Measurements from ENCODE around the gene GPR137. TPM values are rescaled to one million over a fixed set of nuclear protein-coding genes. Genes with fewer than 3 reads are reported as not detected.
A peak's percentile ranks its signal among the peaks of the same experiment; 100 is the strongest.

GPR137 gene, protein sequence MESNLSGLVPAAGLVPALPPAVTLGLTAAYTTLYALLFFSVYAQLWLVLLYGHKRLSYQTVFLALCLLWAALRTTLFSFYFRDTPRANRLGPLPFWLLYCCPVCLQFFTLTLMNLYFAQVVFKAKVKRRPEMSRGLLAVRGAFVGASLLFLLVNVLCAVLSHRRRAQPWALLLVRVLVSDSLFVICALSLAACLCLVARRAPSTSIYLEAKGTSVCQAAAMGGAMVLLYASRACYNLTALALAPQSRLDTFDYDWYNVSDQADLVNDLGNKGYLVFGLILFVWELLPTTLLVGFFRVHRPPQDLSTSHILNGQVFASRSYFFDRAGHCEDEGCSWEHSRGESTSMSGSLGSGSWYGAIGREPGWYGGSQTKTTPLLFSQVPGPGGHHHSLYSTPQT
- total RNA-seq (2014; rRNA removed; shearing (Covaris generic)): 16.1 and 17.6 TPM in 2 replicates

DNA sequence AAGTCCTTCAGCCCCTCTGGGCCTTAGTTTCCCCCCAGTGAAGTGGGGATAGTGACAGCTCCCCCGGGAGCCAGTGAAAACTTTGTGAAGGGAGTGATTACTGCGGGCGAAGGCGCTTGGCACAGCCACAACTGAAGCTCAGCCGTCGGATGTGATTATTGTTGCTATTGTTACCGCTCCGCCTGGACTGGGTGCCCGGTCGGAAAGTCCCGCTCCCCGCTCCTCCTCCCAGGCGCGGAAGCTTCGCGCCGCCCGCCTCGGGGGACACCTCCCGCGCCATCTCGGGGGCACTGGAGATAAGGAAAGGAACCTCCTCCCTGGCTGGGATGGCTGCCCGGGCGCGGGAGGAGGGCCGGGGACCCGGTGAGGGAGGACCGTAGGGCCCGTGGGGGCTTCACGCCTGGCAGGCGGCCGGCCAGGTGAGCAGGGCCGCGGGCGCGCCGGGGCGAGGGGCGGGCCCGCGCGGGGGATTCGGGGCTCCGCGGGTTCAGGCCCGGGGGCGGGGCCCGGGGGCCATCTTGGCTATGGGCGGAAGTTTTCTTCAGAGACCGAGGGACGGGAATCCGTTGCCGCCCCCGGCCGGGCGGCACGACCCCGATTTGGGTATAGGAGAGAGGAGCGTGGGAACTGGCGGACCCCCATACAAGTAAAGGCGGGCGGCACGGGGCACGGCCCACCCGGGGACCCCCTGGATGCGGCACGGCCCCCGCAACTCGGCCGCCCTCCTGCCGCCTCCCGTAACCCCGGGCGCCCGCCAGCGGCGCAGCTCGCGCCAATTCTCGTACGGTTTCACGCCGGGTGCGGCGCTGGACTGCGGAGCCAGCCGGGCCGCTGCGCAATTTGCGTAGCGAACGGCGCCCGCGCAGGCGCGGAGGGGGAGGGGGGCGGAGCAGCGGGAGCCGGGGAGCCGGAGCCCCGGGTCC is at the start of gene GPR137:
Gene GPR137, plus strand, starts transcription at position 887 of the 923 bp plus-strand sequence. CDS start 677 bp downstream, outside the sequence.
- H3K27me3 ChIP-seq: no peaks in the 10 kb centered on the region
- H3K27ac ChIP-seq: peak within 1 kb of the TSS; percentile 32; the same call in 1 of the 2 replicates
- peak; percentile 79 to 80 for DNase-seq
- H3K4me1 ChIP-seq: no peaks in the 10 kb centered on the region
- peak within 1 kb of the TSS; percentile 88 for H3K4me3 ChIP-seq
- no peaks in the 10 kb centered on the region for H3K36me3 ChIP-seq
- no peaks in the 10 kb centered on the region for H3K9me3 ChIP-seq (replicated peaks)

DNA sequence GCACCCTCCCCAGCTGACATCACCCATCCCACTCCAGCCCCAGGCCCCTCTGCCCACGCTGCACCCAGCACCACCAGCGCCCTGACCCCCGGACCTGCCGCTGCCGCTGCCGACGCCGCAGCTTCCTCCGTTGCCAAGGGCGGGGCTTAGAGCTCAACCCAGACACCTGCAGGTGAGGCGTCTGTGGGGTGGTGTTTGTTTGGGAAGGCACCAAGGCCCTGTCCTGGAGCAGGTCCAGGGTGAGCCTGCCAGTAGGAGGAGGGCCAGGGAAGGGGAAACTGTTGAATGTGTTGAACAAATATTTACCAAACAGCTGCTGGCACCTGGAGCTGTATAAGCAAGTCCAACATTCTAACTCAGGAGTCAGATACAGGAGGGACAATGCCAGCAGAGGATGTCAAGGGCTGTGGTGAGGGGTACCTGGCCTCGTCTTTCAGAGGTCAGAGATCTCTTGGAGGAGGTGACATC is 48.1 kb upstream of the GPR137 start:
- H3K4me3 ChIP-seq: no peak overlapping the region
- DNase-seq: no peak
- peaks cover 3% of the 10 kb centered on the region; the same call in 1 of the 2 replicates for H3K36me3 ChIP-seq
- no peaks in the 10 kb centered on the region for H3K27me3 ChIP-seq
- H3K9me3 ChIP-seq (replicated peaks): no peaks in the 10 kb centered on the region
- H3K4me1 ChIP-seq: peaks cover 8% of the 10 kb centered on the region
- H3K27ac ChIP-seq: no peak overlapping the region

DNA sequence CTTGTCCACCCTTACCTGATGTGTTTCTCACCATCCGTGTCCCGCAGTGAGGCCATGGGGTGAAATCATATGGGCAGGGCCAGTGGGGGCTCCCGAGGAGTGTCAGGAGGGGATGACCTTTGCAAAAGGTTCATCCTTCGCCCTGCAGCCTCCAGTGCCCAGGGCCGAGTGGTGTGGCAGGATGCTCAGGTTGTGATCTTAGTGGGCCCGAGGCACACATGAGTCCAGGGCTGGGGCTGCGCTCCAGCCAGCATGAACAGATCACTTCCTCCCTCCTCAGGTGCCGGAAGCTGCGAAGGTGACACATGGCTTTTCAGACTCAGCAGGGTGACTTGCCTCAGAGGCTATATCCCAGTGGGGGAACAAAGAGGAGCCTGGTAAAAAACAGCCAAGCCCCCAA is 47.6 kb upstream of the GPR137 start:
- Histone ChIP-seq H3K27ac (no peak overlapping the region), H3K4me1 (peaks cover 13% of the 10 kb centered on the region)

DNA sequence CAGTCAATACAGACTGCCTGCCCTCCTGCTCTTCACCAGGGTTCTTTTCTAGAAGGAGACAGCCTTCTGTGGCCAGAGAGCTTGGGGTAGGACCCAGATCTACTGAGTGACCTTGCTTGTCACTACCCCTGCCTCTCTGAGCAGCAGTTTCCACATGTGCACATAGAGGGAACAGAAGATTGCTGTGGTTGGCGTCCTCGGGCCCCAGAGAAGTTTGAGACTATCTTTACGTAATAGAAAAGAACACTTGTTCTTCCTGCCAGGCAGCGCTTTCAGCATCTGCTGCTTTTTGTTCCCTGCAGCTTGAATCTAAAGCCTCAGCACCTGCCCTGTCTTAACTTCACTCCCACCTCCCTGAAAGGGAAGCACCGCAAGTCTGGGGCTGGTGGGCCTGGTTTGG is 46.6 kb upstream of the GPR137 start:
- no peak for DNase-seq
- H3K4me3 ChIP-seq: no peak overlapping the region
- no peaks in the 10 kb centered on the region for H3K27me3 ChIP-seq
- no peak overlapping the region for H3K27ac ChIP-seq
- H3K36me3 ChIP-seq: peaks cover 16% of the 10 kb centered on the region
- H3K9me3 ChIP-seq (replicated peaks): no peaks in the 10 kb centered on the region
- H3K4me1 ChIP-seq: peaks cover 21% of the 10 kb centered on the region

More for the DNA sequence above, 47.6 kb upstream of the GPR137 start:
- Histone ChIP-seq H3K27me3 (no peaks in the 10 kb centered on the region), H3K4me3 (no peak overlapping the region), H3K36me3 (peaks cover 8% of the 10 kb centered on the region), H3K9me3 (replicated peaks) (no peaks in the 10 kb centered on the region)
- no peak for DNase-seq

DNA sequence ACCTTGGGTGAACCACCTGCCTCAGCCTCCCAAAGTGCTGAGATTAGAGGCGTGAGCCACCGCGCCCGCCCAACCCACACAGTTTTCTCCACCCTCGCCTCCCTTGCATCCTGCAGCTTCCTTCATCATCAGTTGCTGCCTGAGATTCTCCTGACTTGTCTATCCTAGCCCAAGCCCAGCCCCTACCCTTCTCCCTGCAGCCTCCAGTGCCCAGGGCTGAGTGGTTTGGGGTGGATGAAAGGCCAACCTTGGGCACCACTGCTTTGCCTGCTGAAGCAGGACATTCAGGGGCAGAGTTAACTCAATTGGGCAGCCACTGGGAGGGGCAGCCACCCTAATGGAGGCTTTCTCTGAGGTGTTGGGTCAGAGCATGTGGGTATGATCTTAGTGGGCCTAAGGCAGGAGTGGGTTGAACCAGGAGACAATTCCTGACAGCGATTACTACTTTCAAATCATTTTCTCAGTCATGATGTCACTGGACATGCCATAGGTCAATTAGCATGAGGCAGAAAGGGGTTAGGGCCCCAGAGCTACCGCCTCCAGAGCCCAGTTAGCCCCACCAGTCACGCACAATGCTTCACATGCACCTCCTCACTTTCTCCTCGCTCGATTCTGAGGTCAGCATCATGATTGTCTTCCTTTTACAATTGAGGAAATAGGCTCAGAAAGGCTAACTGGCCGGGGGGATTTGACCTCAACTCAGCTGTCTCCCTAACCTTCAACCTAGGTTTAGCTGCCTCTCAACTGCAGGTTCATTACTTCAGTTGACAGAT is 45.8 kb upstream of the GPR137 start:
- no peaks in the 10 kb centered on the region for H3K9me3 ChIP-seq (replicated peaks)
- H3K27ac ChIP-seq: peak overlapping the region; percentile 70
- no peak for DNase-seq
- H3K4me3 ChIP-seq: peak overlapping the region; percentile 86
- no peaks in the 10 kb centered on the region for H3K27me3 ChIP-seq
- H3K4me1 ChIP-seq: peaks cover 21% of the 10 kb centered on the region
- peaks cover 20% of the 10 kb centered on the region for H3K36me3 ChIP-seq

DNA sequence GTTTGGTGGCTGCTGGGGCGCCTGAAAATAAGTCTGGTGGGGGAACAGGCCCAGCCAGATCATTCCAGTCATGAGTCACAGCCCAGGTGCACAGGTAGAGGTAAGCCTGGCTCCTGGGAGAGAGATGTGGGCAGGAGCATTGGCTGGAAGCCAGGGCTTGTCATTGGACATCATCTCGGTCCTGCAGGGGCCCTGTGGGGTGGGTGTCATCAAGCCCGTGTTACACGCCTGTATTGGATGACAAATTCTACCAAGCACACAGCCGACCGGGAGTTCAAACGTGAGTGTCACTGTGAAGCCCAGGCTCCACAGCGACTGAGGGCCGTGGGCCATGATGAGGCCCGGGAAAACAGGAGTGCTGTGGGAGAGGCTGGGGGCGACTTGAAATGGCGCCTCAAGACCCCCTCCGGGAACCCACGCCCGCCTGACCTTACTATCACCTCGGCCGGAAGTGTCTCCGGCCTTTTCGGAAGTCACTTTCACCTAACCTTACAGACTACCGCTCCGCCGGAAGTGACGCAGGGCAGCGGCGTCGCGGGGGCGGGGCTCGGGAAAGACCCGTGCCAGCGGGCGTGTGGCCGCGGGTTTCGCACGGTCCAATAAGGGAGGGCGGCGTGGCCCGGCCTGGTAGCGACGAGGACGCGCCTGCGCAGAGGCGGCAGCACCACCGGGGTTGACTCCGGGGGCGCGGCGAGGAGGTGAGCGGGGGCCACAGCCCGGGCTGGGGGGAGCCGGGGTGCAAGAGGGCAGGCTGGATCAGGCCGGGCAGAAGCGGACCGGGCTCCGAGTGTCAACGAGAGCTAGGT is 45.0 kb upstream of the GPR137 start, which contains the start of gene FKBP2:
Gene FKBP2, plus strand, starts transcription at position 661 of the 806 bp plus-strand sequence. CDS start 1,293 bp downstream, outside the sequence.
- Histone ChIP-seq H3K4me3 (peak within 1 kb of the TSS; percentile 86), H3K4me1 (peaks cover 21% of the 10 kb centered on the region), H3K27ac (peak within 1 kb of the TSS; percentile 79), H3K9me3 (replicated peaks) (no peaks in the 10 kb centered on the region), H3K36me3 (peaks cover 28% of the 10 kb centered on the region), H3K27me3 (no peaks in the 10 kb centered on the region)
- DNase-seq: peak; percentile 96

DNA sequence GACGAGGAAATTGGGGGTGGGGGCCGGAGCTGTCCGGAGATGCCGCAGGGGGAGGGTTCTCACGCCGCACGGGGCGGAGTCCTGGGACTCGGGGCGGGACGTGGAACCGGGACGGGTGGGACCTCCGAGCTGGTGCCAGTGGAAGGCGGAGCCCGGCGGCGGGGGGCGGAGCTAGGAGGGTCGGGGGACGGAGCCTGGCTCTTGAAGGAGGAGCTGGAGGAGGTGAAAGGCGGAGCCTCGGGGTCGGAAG is 44.5 kb upstream of the GPR137 start:
- Histone ChIP-seq H3K27ac (peak overlapping the region; percentile 70), H3K4me3 (peak overlapping the region; percentile 86), H3K36me3 (peaks cover 30% of the 10 kb centered on the region), H3K27me3 (no peaks in the 10 kb centered on the region), H3K9me3 (replicated peaks) (no peaks in the 10 kb centered on the region), H3K4me1 (peaks cover 21% of the 10 kb centered on the region)
- DNase-seq: peak in 1 of 2 experiments; percentile 99

DNA sequence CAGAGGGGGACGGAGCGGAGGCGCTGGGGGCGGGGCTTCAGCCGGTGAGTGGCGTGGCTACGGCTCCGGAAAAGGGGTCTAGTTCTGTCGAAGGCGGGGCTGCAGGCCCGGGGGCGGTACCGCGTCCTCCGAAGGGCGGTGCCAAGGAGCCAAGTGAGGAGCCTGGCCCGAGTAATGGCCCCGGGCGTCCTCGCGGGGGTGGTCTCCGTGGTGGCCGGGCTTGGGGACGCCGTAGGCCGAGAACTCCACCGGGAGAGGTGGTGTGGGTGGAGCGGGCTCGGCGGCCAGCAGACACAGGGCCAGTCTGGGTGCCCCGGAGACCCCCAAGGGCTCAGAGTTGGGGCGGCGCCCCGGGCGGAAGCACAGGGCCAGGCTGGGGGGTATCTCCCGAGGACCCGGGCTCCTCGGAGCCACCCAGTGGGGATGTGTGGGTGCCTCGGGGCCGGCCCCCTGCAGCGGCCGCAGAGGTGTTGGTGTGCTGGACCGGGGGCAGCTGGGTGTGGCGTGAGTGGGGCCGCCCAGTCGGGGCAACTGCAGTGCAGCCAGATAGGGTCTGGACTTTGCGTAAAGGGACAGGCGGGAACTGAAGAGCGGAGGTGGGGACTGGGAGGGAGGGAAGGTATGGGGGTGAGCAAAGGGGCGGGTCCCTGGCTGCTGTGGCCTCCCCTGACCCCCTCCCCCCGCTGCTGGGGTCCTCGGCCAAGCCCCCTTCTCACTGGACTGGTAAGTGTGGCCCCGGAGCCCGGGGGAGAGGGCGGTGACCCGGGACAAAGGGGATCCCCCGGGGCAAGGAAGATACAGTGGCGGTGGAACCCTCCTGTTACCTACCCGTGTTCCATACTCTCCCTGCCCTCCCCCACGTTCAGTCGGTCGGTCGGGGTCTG is 43.9 kb upstream of the GPR137 start:
- no peaks in the 10 kb centered on the region for H3K27me3 ChIP-seq
- no peaks in the 10 kb centered on the region for H3K9me3 ChIP-seq (replicated peaks)
- DNase-seq: peak; percentile 77 to 99
- H3K4me1 ChIP-seq: peaks cover 21% of the 10 kb centered on the region
- H3K4me3 ChIP-seq: peak overlapping the region; percentile 86
- peaks cover 32% of the 10 kb centered on the region for H3K36me3 ChIP-seq
- peak overlapping the region; percentile 79 for H3K27ac ChIP-seq

DNA sequence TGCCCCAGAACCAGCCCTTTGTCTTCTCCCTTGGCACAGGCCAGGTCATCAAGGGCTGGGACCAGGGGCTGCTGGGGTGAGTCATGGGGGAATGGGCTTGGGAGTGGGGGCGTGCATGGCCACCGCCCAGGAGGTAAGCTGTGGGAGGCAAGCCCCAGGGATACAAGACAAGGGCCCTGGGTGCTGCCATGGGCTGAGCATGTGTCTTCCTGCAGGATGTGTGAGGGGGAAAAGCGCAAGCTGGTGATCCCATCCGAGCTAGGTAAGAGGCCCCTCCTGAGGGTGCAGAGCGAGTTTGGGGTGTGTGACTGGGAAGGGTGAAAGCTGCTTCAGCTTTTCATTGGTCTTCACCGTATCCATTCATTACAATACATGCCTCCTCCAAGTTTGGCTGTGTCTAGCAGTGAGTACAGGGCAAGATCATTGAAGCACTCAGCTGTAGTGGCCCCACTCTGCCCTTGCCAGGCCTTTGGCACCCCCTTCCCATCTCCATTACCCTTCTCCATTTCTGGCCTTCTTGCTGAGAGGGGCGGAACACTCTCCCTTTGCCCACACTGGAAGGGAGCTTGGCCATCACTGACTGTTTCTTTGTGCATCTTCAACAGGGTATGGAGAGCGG is 42.3 kb upstream of the GPR137 start:
- no peak overlapping the region for H3K4me3 ChIP-seq
- no peaks in the 10 kb centered on the region for H3K9me3 ChIP-seq (replicated peaks)
- DNase-seq: peak; percentile 24 to 26
- peaks cover 23% of the 10 kb centered on the region for H3K4me1 ChIP-seq
- H3K36me3 ChIP-seq: peaks cover 32% of the 10 kb centered on the region
- H3K27me3 ChIP-seq: no peaks in the 10 kb centered on the region
- H3K27ac ChIP-seq: no peak overlapping the region

DNA sequence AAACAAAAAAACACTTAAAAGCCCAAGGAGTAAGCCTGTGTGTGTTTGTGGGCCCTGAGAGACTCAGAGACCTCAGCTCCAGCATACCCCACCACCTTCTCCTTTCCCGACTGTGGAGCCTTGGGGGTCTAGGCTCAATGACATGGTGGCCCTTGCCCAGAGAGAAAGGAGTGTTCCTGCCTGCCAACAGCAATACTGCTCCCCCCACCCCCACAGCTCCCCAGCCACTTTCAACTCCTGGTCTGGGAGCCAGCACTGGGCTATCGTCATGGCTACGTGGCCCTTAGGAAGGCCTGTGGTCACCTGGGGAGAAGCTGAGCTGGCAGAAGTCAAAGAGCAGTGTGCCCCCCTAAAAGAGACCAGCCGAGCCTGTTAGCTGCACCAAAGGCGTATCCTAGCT is 41.5 kb upstream of the GPR137 start:
- Histone ChIP-seq H3K4me1 (peaks cover 28% of the 10 kb centered on the region), H3K4me3 (no peak overlapping the region), H3K27ac (no peak overlapping the region), H3K36me3 (peaks cover 32% of the 10 kb centered on the region), H3K27me3 (no peaks in the 10 kb centered on the region), H3K9me3 (replicated peaks) (no peaks in the 10 kb centered on the region)
- DNase-seq: no peak

DNA sequence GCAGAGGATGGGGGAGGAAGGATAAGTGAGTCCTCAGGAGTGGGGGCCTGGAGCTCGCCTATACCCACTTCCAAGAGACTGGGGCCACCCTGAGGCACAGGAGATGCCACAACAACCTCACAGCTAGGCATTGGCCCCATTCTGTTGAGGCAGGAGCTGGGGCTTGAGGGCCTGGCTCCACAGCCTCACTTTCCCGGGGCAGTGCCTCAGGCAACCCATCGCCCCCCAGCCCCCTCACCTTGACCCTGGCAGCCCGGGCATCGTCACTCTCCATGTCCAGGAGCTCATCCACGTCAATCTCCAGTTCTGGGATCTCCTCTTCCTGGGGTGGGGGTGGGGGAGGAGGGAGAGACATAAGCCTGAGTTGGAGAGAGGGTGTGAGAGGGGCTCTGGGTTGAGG is 40.7 kb upstream of the GPR137 start:
- Histone ChIP-seq H3K36me3 (peaks cover 32% of the 10 kb centered on the region), H3K27ac (peak overlapping the region; percentile 97), H3K4me1 (peaks cover 33% of the 10 kb centered on the region), H3K9me3 (replicated peaks) (no peaks in the 10 kb centered on the region), H3K4me3 (peak overlapping the region; percentile 97), H3K27me3 (no peaks in the 10 kb centered on the region)
- DNase-seq: no peak

DNA sequence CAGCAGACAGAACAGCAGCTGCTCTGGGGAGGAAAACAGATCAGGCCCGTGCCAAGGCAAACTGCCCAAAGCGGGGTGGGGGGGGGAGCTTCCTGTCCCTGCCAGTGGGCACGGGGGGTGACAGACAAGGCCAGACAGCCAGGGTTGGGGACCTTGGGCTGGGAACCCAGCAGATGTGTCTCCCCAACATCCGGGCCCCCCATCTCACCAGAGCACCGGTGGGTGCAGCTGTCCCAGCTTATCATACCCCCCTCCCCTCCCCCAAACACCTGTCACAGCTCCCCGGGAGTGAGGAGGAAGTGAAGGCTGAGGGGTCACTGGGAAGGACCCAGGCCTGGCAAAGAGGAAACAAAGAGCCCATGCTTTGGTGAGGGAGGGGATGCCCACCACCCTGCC is 40.2 kb upstream of the GPR137 start:
- peak; percentile 94 to 95 for DNase-seq
- Histone ChIP-seq H3K4me3 (peak overlapping the region; percentile 97), H3K36me3 (peaks cover 32% of the 10 kb centered on the region), H3K9me3 (replicated peaks) (no peaks in the 10 kb centered on the region), H3K27me3 (no peaks in the 10 kb centered on the region), H3K4me1 (peaks cover 34% of the 10 kb centered on the region), H3K27ac (peak overlapping the region; percentile 97)
